Transverse colon (tissue), 4 donors: ENCODE data around the gene MYOCD.

Source experiments
- POLR2A ChIP-seq: fragments of 450-650 bp; IDR thresholded peaks from one replicate; pipeline ENCODE4 v1.6.1; 2016; ENCODE audit warnings: antibody characterized with exemption, mild to moderate bottlenecking, moderate library complexity
- POLR2AphosphoS5 ChIP-seq, 3 donors: sonication (generic); formaldehyde crosslinking; IDR thresholded peaks; one replicate each; pipeline ENCODE4 v1.6.1; 2016; ENCODE audit warnings: antibody characterized with exemption in 3 of 3
- TF ChIP-seq, protein P1 (sequence below), 5 experiments: fragments of 200-600 bp in 3 of 5; fragments of 450-650 bp in 2 of 5; sonication (generic) in 3 of 5; IDR thresholded peaks; 1 replicate in 2 of 5; 2 replicates in 3 of 5; pipeline ENCODE4 v1.5.1; 2016 to 2017; ENCODE audit warnings: antibody characterized with exemption in 5 of 5, inconsistent platforms in 3 of 5, mild to moderate bottlenecking in 2 of 5, moderate library complexity in 1 of 5

DNA sequence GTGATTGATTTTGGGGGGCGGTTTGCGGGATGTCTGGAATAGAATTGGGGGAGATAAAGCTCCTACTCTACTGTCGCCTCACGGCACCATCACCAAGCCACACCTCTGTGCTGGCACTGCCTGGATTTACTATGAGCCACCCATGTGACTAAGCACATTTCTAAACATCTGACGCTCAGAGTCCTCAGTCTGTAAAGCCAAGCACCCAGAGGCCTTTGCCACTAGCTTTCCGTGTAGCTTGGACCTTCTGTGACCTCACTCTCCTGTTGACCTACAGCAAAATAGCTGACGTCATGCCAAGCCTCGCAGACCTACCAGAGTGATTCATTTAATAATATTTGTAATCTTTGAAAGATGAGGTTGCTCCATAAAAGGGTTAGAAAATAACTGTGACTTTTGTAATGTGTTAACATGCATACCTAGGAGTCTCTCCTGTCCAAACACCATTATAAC, 38.5 kb upstream of the MYOCD start:
- no peak for TF ChIP-seq POLR2A
- TF ChIP-seq, protein P1, sequence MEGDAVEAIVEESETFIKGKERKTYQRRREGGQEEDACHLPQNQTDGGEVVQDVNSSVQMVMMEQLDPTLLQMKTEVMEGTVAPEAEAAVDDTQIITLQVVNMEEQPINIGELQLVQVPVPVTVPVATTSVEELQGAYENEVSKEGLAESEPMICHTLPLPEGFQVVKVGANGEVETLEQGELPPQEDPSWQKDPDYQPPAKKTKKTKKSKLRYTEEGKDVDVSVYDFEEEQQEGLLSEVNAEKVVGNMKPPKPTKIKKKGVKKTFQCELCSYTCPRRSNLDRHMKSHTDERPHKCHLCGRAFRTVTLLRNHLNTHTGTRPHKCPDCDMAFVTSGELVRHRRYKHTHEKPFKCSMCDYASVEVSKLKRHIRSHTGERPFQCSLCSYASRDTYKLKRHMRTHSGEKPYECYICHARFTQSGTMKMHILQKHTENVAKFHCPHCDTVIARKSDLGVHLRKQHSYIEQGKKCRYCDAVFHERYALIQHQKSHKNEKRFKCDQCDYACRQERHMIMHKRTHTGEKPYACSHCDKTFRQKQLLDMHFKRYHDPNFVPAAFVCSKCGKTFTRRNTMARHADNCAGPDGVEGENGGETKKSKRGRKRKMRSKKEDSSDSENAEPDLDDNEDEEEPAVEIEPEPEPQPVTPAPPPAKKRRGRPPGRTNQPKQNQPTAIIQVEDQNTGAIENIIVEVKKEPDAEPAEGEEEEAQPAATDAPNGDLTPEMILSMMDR (IDR thresholded peaks at IDR 0.05), result no peak
- TF ChIP-seq POLR2AphosphoS5 (IDR thresholded peaks at IDR 0.05), result no peak
